Stimulated activated naive CD4-positive, alpha-beta T cell treated with Interleukin-2 at 50 U/mL for 16 hours (primary cell): ENCODE data around the gene PGC.

Experiments used
- DNase-seq: peaks from one replicate; lab custom pipeline; 2025; lab: John Stamatoyannopoulos, UW

PGC gene

DNA sequence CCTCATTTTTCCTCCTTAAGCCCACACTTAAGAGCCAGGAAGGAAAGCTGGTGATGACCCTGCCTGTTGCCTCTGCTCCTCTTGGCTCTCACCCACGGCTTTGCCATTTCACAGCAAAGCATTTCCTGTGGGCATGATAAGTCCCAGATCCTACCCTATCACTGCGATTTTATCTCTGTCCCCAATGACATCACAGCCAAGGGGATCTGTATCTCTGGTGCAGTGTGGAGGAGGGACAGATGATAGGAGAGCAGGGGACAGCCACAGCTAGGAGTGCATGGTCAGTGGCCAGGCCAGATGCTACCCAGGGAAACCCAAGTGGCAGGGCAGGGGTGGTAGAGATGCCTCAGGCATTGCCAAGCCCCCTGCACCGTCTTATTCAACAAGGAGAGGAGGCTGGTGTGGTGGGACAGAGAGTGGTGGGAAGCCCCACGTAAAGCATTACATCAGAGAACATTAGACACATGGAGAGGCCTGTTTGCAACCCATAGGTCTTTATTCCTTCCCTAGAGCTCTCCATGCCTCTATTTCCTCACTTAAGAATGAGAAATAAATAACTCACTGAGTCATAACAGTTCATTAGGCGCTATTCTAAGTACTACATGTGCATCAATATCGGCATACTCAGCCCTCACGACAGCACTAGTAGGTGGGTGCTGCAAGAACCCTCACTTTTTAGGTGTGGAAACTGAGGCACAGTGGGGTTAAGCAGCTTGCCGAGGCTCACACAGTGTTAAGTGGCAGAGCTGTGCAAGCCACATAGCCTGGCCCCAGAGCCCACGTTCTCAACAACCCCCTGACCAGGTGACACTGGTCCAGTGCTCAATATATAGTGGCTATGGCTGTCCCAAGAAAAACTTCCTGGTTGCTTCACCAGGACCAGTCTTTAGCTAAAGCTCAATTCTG, 16.4 kb downstream of the PGC start:
- no peak for DNase-seq

DNA sequence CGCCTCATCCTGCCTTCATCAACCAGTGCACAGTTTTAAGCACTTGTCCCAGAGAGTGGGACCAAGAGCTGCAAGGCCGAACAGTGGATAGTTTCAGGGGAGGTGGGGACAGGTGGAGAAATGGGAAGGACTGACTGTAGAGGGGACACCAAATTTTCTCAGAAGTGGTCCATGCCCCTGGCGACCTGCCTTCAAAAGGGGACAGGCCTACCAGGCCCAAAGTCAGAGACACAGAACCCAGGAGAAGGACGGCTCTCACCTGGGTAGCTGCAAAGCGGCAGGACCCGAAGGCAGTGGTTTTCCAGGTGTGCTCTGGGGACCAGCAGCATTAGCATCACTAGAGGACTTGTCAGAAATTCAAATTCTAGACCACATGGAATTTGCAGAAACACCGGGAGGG, 17.6 kb downstream of the PGC start:
- no peak for DNase-seq

DNA sequence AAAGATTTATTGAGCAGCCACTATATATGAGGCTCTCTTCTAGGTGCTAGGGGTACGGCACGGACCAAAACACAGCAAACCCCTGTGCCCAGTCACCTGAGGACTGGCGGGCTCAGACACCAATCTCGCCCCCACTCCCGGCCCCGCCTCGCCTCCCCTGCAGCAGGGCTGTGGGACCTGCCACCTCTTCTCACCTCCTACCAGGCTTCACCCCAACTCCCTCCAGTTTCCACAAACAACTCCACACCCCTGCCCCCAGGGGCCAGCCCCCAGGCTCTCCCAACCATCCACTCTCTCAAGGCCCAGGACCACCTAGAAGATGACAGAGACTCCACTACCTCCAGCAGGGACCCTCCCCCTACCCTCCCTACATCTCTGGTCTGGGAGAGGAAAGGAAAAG, 18.2 kb downstream of the PGC start:
- DNase-seq, result no peak

DNA sequence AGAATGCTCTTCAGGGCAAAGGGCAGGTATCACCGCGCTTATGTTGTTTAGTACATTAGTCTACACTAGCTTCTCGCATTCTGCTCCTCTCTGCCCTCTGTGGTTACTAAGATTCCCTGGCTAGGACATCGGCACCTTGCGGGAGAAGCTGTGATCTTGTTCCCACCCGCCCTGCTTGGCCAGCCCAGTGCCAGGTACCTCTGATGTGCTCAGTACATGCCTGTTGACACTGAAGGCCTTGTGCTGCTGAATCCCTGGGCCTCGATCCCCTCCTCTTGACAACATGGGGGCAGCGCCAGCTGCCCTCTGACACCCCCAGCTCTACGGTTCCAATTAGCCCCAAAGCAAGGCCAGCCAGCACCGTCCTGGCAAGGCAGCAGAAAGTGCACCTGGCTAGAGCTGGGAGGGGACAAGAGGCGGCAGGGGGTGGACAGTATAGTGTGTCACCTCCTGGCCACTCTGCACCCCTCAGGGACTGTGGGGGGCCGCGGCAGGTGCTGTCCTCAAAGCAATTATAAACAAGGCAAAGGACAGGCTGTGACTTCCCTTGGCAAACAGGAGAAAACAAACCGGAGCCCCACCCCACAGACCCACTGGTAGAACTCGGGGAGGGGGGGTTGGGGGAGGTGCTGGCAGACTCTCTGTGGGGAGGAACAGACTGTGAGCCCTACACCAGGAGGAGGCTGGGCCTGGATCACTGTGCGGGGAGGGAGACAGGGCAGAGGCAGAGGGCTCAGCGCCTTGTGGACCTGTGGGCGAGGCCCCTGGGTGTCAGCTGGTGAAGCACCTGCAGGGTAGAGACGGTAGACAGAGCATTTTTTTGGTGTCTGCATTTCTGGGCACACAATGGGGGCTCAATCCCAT, 18.9 kb downstream of the PGC start:
- no peak for DNase-seq

DNA sequence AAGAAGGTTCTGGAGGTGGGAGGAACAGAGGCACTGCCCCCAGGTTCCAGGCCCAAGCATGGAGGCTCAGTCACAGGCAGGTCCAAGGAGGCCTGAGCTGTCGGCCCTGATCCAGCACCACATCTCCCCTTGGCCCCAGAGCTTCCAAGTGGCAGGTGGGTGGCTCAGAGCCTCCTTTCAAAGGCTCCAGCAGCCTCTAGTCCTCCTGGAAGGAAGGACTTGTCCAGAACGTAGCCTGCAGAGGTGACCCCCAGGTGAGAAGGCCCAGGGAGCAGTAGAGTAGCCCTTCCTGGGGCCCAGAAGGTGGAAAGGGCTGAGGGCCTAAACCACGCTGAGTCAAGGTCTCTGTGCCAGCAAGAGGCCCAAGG, 19.5 kb downstream of the PGC start:
- no peak for DNase-seq

DNA sequence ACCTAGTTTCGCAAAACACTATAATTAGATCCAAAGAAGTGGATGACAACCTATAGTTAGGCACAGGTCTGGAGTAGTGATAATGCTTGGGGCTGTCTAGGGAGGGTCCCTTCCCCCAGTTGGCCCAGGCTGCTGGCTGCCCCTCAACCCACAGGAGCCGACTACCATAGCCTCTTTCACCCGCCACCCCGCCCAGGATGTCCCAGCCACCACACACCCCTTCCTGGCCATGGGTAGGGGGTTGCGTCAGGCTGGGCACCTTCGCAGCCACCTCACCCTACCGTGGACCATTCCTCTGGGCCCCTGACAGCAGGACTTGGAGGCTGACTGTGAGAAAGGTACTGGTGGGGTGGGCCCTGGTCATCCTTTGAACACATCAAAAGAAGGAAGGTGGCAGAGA, 20.3 kb downstream of the PGC start:
- no peak for DNase-seq

DNA sequence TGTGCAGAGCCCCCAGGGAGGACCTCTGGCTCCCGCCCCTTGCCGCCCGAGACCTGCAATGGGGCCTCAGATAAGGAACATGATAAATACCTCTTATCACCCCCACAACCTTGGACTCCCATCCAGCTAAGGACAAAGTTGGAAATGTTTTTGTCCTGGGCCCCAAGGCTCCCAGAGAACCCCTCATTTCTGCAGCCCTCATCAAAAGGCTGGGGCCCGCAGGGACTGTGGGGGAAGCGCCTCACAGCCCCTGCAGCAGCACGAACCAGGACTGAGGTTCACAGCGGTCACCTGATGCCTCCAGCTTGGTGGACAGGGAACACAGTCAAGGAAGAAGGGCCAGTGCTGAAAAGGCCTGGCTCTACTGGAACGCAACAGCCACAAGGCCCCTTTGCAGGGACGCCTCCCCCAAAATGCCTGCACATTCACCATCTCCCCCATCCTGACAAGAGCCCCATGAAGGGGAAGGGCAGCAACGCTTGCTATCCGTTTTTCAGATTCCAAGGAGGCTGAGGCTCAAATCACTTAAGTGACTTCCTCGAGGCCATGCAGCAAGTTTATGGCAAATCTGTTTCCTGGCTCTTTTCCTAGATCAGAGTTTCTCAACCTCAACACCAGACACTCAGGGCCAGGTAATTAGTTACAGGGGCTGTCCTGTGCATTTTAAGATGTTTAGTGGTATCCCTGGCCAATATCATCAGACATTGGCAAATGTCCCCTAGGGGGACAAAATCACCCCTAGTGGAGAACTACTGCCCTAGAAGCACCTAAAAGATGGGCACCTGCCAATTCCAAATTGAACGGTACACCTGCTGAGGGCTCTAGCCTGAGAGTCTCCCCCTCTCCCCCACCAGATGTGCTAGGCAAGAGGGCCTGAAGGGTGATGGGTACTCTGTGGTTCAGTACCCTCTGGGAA, 22.4 kb downstream of the PGC start:
- no peak for DNase-seq

DNA sequence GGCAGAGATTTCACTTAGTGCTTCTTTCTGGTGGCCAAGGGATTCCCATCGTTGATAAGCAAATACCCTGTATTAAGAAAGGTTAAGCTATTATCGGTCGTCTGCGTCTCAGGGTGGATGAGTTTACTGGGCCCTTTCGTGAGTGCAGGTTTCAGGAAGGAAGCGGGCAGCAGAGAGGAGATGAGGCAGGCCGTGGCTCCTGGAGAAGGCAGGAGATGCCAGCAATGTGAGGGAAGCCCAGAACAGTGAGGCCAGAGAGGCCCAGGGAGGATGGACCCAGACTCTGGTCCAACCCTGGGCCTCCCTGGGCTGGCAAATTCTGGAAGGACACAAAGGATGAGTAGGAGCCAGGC, 23.0 kb downstream of the PGC start:
- no peak for DNase-seq

DNA sequence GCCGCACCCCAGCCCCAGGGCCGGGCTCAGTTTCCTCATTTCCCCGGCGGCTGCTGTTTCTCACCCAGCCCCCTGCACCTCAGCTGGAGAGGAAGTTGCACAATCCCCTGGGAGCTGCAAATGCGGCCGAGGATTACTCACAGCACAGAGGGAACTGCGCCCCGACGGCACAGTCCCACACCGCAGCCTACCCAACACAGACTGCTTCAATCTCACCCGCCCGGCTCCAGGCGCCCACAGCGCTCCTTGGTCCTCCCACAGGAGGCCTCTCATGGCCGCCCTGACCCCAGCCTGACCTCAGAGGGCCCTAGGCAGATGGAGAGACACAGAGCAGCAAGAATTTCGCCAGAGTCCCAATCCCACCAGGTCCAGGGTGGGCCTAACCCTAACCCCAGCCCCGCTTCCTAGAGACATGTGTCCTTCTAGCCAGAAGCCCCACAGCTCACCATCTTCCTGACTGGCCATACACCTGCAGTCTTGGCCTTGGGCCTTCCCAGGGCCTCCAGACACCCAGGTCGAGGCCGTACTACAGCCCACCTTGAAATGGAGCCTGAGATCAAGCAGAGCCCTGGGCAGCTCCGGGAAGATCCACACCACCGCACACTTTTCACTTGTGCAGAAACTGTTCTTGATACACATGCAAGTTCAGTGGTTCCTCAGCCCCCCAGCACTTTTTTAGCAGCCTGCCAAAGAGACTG, 23.5 kb downstream of the PGC start:
- no peak for DNase-seq

DNA sequence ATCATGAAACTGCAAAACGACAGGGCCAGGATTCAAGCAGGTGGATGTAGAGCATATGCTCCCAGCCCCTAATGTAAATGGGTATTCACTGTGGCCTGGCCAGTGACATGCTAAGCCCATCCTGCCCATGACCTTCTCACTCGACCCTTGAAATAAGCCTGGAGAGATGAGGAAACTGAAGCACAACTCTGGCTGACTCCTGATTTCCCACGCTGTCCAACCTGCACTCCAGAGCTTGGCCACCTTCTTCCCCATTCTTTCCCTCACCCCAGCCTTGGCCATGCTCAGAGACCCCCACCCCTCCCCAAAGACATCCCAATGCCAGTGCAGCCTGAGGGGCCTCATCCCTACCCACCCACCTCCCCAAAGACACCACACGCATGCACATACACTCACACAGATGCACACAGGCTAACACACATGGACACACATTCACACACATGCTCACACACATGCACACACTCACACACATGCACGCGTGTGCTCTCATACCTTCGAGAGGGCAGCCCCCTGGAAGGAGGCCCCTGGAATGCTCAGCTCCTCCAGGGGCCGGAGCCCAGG, 24.1 kb downstream of the PGC start:
- no peak for DNase-seq

DNA sequence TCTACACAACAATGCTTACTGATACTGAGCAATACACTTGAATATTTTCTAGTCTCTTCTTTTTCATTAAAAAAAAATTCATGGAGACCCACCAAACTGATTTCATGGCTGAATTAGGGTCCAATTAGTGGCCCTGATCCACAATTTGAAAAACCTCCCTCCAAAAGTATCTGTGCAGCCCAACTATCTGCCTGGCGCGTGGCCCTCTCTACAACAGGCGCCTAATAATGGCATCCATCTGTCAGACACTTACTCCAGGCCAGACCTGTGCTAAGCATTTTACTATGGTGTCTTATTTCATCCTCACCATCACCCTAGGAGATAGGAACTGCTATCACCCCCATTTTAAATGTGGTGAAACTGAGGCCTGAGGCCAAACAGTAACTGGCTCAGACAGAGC, 25.8 kb downstream of the PGC start:
- no peak for DNase-seq

DNA sequence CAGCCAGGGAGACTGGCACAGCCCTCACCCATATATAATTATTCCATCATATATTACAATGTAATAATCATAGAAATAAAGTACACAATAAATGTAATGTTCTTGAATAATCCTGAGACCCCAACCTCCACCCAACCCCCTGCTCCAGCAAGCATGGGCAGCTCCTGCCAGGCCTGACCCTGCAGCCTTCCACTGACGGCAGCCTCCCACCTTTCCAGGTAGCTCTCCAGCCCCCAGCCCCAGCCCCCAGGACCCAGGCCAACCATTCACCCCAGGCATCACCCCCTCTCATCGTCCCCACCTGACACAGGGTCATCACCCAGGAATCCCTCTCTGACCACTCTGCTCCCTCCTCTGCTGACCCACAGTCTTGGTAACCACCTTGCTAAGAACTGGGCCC, 26.4 kb downstream of the PGC start:
- no peak for DNase-seq

DNA sequence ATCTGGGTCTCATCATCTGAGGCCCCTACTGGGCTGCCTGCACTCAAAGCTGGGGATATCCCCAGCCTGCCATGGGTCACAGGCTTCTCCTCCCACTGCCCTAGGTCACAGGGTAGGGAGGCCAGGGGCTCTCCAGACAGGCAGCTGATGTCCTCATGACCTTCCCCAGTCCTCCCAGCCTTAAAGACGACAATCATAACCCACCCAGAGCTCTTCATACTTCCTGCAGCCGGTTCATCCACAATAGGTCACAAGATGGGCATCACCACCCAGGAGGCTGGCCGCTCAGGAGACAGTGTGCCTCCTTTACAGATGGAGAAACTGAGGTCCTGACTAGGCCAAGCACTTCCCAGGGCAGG, 27.0 kb downstream of the PGC start:
- DNase-seq, result no peak

DNA sequence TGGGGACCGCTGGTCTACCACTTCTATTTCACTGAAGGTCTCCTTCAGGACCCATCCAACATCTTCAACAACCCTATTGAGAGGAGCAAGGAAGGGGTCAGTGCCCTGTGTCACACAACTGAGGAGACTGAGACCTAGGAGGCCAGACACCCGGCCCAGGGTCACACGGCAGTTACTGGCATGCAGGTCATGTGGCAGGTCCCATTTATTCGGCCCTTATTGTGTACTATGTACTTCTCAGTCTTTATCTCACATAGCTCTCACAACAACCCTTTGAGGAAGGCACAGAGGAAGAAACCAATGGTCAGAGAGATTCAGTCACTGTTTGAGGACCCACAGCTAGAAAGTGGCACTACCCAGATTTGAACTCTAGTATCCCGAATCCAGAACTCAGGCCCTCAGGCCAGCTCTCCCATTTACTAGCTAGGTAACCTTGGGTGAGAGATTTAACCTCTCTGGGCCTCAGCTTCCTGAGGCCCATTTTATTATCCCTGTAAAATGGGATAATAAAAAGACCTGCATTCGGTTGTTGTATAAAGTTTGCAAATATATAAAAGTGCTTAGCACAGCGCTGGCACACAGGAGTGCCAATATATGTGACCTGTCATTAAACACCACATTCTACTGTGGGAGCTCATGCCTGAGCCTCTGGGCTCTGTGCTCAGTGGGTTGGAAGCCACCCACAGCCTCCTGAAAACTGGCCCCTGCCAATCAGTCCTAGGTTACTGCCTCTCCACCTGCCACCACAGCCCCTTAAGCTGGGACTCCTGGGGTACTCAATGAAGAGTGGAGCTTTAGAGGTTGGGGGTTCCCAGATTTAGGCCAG, 27.5 kb downstream of the PGC start:
- no peak for DNase-seq

DNA sequence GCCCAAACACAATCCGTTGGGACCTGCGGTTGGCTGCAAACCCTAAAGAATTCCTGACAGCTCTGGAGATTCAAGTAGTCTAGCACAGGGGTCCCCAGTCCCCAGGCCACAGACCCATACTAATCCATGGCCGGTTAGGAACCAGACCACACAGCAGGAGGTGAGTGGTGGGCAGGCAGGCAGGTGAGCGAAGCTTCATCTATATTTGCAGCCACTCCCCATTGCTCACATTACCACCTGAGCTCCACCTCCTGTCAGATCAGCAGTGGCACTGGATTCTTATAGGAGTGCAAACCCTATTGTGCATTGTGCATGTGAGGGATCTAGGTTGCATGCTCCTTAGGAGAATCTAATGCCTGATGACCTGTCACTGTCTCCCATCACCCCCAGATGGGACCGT, 28.4 kb downstream of the PGC start:
- DNase-seq, result no peak

DNA sequence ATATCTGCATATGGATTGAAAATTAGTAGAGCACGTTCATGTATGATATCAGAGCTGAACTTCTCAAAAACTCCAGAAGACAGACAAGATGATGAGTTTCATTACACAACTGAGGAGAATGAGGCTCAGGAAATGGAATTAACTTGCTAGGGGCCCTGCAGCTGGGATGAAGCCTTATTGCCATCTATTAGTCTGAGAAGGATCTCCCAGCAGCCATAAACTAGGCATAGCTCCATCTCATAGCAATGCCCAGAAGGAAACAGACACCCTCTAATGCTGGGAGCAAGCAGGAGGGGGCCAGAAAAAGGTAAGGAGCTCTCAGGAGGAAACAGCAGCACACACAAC, 29.8 kb downstream of the PGC start:
- no peak for DNase-seq

DNA sequence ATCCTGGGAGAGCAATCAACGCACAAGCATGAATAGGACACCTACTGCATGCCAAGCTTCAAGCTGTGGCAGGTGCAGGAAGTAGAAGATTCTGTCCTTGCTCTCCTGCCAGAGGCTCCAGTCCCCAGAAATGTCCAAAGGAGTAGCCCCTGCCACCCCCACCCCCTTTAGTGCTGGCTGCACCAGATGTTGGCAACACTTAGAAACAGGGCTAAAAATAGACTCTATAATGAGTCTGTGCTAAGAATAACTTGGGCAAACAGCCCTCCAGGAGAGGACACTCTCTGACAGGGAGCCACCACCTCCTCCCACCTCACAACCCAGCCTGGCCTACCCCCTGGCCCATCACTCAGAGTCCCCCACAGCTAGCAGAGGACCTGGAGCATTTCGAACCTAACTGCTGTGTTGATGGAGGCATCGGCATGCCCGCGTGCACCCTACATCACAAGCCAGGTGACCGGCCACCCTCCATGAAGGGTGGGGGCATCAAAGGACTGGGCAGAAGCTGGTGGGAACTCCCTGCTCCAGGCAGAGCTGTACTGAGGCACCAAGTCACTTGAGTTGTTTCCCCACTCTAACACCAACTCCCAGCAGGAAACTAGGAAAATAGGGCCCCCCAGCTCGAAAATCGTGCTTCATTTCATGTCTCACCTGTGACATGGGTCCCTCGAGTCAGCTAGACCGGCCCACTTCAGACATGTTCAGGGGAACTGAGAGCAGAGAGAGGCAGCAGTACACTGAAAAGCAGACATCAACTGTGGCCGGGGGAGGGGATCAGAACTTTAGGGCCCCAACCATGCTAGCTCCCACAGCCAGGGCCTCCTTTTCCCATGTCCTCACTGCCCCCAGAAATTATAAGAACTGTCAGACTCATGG, 30.4 kb downstream of the PGC start:
- no peak for DNase-seq

DNA sequence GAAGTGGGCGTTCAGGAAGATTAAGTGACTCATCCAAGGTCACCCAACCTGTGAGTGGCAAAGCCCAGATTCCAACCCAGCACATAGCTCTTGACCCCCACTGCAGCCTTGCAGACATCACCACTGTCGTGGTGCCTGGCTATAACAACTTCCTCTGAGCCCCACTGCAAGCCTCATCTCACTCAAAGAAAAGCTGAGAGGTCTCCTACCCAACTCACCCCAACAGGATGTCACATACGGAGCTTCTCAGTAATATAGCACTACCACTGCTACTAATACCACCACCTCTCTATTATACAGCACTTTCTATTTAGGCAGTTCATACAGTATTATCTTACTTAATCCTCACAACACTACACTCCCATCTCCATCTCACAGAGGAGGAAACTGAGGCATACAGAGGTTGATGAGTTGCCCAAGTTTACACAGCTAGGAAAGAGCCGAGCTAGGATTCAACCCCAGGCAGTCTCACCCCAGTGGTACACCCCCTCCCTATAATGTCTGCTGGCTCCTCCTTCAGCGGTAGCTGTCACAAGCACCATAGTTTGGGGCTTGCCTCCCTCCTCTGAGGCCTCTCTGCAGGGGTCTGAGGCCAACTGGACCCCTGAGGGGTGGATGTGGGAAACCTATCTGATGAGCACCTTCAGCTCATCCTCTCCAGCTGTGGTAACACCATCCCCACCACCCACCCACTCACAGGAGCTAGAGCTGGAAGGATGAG, 31.2 kb downstream of the PGC start:
- DNase-seq, result no peak
